Measurements from ENCODE around the gene ZNF398.
A peak's percentile ranks its signal among the peaks of the same experiment; 100 is the strongest.
"Not testable (repeated sequence)": the region's sequence is repeated elsewhere in the genome, so short reads cannot be mapped to it uniquely, and the experiment has no call there.

The ZNF398 gene

GRCh38 chr7:149147072-149147751 is at the start of gene ZNF398:
TSS of gene ZNF398 (plus strand) at chr7:149147453. CDS start at chr7:149147743, 290 bp downstream.
- peak; percentile 82 for DNase-seq (ENCODE audit: low read depth)

GRCh38 chr7:149099058-149099457 is 48.2 kb upstream of the ZNF398 start:
- DNase-seq (ENCODE audit: low read depth), result no peak

- no peak for DNase-seq (ENCODE audit: low read depth)
Observed at GRCh38 chr7:149100821-149101220, 46.4 kb upstream of the ZNF398 start.

- no peak for DNase-seq (ENCODE audit: low read depth)
Observed at GRCh38 chr7:149102666-149103065, 44.6 kb upstream of the ZNF398 start.

- no peak for DNase-seq (ENCODE audit: low read depth)
Observed at GRCh38 chr7:149103424-149103823, 43.8 kb upstream of the ZNF398 start.

- DNase-seq (ENCODE audit: low read depth), result no peak
Observed at GRCh38 chr7:149104214-149104613, 43.0 kb upstream of the ZNF398 start.

- no peak for DNase-seq (ENCODE audit: low read depth)
Observed at GRCh38 chr7:149104749-149105148, 42.5 kb upstream of the ZNF398 start.

GRCh38 chr7:149109969-149110368 is 37.3 kb upstream of the ZNF398 start:
- no peak for DNase-seq (ENCODE audit: low read depth)

GRCh38 chr7:149125189-149125862 is 21.9 kb upstream of the ZNF398 start:
- no peak for DNase-seq (ENCODE audit: low read depth)

- DNase-seq (ENCODE audit: low read depth), result peak; percentile 73
Observed at GRCh38 chr7:149125863-149126661, 21.2 kb upstream of the ZNF398 start, which contains the start of gene ZNF425. TSS of gene ZNF425 (minus strand) at chr7:149126324. CDS start at chr7:149126213, 111 bp downstream.

- DNase-seq (ENCODE audit: low read depth), result no peak
Observed at GRCh38 chr7:149126662-149127266, 20.5 kb upstream of the ZNF398 start.

- no peak for DNase-seq (ENCODE audit: low read depth)
Observed at GRCh38 chr7:149130572-149131198, 16.6 kb upstream of the ZNF398 start.

GRCh38 chr7:149133028-149133710 is 14.1 kb upstream of the ZNF398 start:
- DNase-seq (ENCODE audit: low read depth), result no peak

- DNase-seq (ENCODE audit: low read depth), result no peak
Observed at GRCh38 chr7:149136118-149136517, 11.1 kb upstream of the ZNF398 start.

GRCh38 chr7:149140831-149141230 is 6.4 kb upstream of the ZNF398 start:
- no peak for DNase-seq (ENCODE audit: low read depth)

GRCh38 chr7:149141893-149142292 is 5.4 kb upstream of the ZNF398 start:
- DNase-seq (ENCODE audit: low read depth), result no peak

GRCh38 chr7:149144436-149144922 is 2.8 kb upstream of the ZNF398 start:
- DNase-seq (ENCODE audit: low read depth), result not testable (repeated sequence)

GRCh38 chr7:149145031-149145845 is 2.0 kb upstream of the ZNF398 start:
- DNase-seq (ENCODE audit: low read depth), result no peak

GRCh38 chr7:149147752-149148653 is 750 bp downstream of the ZNF398 start:
- no peak for DNase-seq (ENCODE audit: low read depth)
